PFSK-1 (cell line): ENCODE data around the gene KCNQ5.

Source experiments
- FOXP2 ChIP-seq: optimal IDR thresholded peaks from 2 replicates; pipeline ENCODE3; 2011; ENCODE audit warnings: borderline replicate concordance, control low read depth, inconsistent platforms; ENCODE audit not compliant: insufficient read depth; ENCODE audit errors: extremely low read length, extremely low read depth
- POLR2AphosphoS5 ChIP-seq: IDR thresholded peaks from 2 replicates; pipeline ENCODE4 v1.6.1; 2012; ENCODE audit warnings: low read depth, mild to moderate bottlenecking, control low read depth, low read length, moderate library complexity
- SIN3A ChIP-seq: IDR thresholded peaks from 2 replicates; pipeline ENCODE4 v1.6.1; 2012; ENCODE audit warnings: mild to moderate bottlenecking, low read length, moderate library complexity, borderline replicate concordance; ENCODE audit not compliant: insufficient read depth
- TAF1 ChIP-seq: IDR thresholded peaks from 2 replicates; pipeline ENCODE4 v1.6.1; 2012; ENCODE audit warnings: low read length, control low read depth, borderline replicate concordance; ENCODE audit not compliant: insufficient read depth
- TF ChIP-seq, protein P1 (sequence below), 2 experiments: IDR thresholded peaks; 2 replicates each; pipeline versions ENCODE4 v1.6.1 to v1.8.0; 2011 to 2012; ENCODE audit warnings: low read depth in 2 of 2, low read length in 2 of 2, control low read depth in 1 of 2, inconsistent platforms in 1 of 2, mild to moderate bottlenecking in 1 of 2, moderate library complexity in 1 of 2; ENCODE audit not compliant: insufficient read depth in 1 of 2

Gene KCNQ5

GRCh38 chr6:72649032-72649984, 27.4 kb downstream of the KCNQ5 start:
- no peak for TF ChIP-seq FOXP2
- TF ChIP-seq TAF1 = peak; percentile 50; the same call in 1 of the 2 replicates
- no peak for TF ChIP-seq POLR2AphosphoS5
- TF ChIP-seq SIN3A = no peak
- TF ChIP-seq, protein P1, sequence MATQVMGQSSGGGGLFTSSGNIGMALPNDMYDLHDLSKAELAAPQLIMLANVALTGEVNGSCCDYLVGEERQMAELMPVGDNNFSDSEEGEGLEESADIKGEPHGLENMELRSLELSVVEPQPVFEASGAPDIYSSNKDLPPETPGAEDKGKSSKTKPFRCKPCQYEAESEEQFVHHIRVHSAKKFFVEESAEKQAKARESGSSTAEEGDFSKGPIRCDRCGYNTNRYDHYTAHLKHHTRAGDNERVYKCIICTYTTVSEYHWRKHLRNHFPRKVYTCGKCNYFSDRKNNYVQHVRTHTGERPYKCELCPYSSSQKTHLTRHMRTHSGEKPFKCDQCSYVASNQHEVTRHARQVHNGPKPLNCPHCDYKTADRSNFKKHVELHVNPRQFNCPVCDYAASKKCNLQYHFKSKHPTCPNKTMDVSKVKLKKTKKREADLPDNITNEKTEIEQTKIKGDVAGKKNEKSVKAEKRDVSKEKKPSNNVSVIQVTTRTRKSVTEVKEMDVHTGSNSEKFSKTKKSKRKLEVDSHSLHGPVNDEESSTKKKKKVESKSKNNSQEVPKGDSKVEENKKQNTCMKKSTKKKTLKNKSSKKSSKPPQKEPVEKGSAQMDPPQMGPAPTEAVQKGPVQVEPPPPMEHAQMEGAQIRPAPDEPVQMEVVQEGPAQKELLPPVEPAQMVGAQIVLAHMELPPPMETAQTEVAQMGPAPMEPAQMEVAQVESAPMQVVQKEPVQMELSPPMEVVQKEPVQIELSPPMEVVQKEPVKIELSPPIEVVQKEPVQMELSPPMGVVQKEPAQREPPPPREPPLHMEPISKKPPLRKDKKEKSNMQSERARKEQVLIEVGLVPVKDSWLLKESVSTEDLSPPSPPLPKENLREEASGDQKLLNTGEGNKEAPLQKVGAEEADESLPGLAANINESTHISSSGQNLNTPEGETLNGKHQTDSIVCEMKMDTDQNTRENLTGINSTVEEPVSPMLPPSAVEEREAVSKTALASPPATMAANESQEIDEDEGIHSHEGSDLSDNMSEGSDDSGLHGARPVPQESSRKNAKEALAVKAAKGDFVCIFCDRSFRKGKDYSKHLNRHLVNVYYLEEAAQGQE (IDR thresholded peaks at IDR 0.05; ENCODE audit: insufficient read depth in 1 of 2, low read depth in 2 of 2, low read length in 2 of 2) = no peak

GRCh38 chr6:72650081-72650745, 28.3 kb downstream of the KCNQ5 start:
- TF ChIP-seq, protein P1 (IDR thresholded peaks at IDR 0.05; ENCODE audit: insufficient read depth in 1 of 2, low read depth in 2 of 2, low read length in 2 of 2) = no peak
- TF ChIP-seq POLR2AphosphoS5 (no peak), SIN3A (no peak), FOXP2 (no peak), TAF1 (no peak)

DNA sequence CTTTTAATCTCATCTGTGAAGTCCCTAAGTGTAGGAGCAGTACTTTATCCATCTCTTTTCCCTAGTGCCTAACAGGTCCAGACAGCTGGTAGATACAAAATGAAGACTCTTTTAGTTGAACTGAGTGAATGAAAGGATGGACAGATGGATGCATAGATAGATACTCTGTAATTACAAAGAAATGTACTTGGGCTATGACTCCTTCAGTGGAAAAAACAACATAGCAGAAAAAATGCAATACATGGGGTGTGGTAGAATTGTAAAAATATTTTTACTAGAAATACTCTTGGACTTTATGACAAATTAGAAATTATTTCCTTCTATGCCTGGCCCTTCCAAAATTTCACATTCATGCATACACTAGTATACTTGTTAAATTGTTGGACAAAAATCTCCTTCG, 29.3 kb downstream of the KCNQ5 start:
- no peak for TF ChIP-seq TAF1
- no peak for TF ChIP-seq FOXP2
- TF ChIP-seq, protein P1 (IDR thresholded peaks at IDR 0.05; ENCODE audit: insufficient read depth in 1 of 2, low read depth in 2 of 2, low read length in 2 of 2) = no peak
- TF ChIP-seq SIN3A = no peak
- TF ChIP-seq POLR2AphosphoS5 = no peak

DNA sequence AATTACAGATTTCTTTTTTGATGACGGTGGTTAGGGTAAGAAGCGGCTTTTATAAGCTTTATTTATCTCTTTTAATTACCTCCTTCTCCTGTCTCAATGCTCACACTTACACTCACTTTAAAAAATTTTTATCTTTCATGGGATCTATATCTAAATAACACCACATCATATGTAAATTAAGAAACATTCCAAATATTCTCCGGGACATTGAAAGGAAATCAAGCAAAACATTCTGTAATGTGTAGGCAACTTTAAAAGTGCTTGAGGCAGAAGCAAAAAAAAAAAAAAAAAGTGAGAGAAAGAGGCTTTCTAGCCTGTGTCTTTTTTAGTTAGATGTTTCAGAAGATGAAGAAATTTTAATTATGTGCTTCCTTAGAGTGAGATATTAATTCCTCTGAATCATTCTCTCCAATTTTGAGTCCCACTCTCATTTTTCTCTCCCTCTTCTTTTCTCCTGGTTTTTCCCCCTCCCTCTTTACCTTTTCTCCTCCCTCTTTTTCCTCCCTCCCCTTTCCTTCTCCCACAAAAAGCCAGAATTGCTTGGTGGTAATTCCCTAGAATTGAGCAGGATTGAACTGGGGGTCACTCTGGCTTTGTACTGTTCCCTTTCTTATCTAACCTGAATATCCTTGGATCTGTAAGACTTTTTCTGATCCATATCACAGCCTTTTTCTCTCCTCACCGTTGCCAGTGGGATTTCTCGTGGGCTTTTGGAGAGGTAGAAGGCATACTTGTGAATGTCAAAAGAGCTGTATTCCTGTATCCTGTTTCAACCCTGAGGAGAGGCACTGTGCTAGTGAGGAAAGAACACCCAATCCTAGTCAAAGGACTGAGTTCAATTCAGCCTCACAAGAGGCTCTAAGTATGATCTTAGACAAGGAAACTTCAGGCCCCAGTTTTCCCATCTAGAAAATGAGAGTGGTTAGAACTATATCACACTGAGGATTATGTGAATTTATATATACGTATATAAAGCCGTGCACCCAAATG, 30.4 kb downstream of the KCNQ5 start:
- TF ChIP-seq, protein P1 (IDR thresholded peaks at IDR 0.05; ENCODE audit: insufficient read depth in 1 of 2, low read depth in 2 of 2, low read length in 2 of 2) = no peak
- TF ChIP-seq FOXP2 (no peak), TAF1 (no peak), POLR2AphosphoS5 (no peak), SIN3A (no peak)
